ENCODE results near the gene GCK. TPM values are rescaled to one million over a fixed set of nuclear protein-coding genes. Genes with fewer than 3 reads are reported as not detected.
A peak's percentile ranks its signal among the peaks of the same experiment; 100 is the strongest.

The GCK gene
- polyA plus RNA-seq, 1 of the 3 experiments (the other 2 are of a cell fraction): 1.6 TPM

- TF ChIP-seq RAD21 (IDR thresholded peaks at IDR 0.05; ENCODE audit: low read length) (peak; percentile 61), CTCF (IDR thresholded peaks at IDR 0.05) (peak; percentile 50), SMC3 (IDR thresholded peaks at IDR 0.05; ENCODE audit: low read depth, low read length) (peak; percentile 63), GABPA (IDR thresholded peaks at IDR 0.05; ENCODE audit: low read depth) (no peak)
- WGBS (ENCODE audit: low lambda C conversion rate): 83% methylated on average over 12 of the region's 12 CpGs
Observed at GRCh38 chr7:44131173-44132029, 57.8 kb downstream of the GCK start.

GRCh38 chr7:44128721-44129582, 60.3 kb downstream of the GCK start:
- POLR2A ChIA-PET: no interaction called here
- Histone ChIP-seq H3F3A (replicated peaks; ENCODE audit: insufficient read depth) (peaks cover 8% of the 10 kb centered on the region), H3K9me2 (no peaks in the 10 kb centered on the region), H2AFZ (ENCODE audit: low read depth) (no peak overlapping the region), H3K27me3 (ENCODE audit: insufficient read depth) (no peaks in the 10 kb centered on the region), H3K9me3 (no peaks in the 10 kb centered on the region), H3K27ac (ENCODE audit: low read depth in 2 of 2, low read length in 1 of 2) (no peak overlapping the region), H3K4me2 (no peak overlapping the region), H3K9ac (no peak overlapping the region), H4K20me1 (ENCODE audit: insufficient read depth) (no peaks in the 10 kb centered on the region), H3K79me2 (ENCODE audit: insufficient read depth) (no peaks in the 10 kb centered on the region), H3K36me3 (replicated peaks in 1 of 2; ENCODE audit: control insufficient read depth in 1 of 2, insufficient read depth in 2 of 2, low read length in 1 of 2) (no peaks in the 10 kb centered on the region), H3K4me3 (ENCODE audit: low read depth in 2 of 2, low read length in 1 of 2) (no peak overlapping the region), H3K4me1 (ENCODE audit: control insufficient read depth in 1 of 2, insufficient read depth in 2 of 2, low read depth in 1 of 2, low read length in 1 of 2) (peaks cover 0 to 3% of the 10 kb centered on the region in 2 experiments; a peak in 1 of 4 replicates)
- WGBS (ENCODE audit: low lambda C conversion rate): 34% methylated on average over 5 of the region's 6 CpGs
- CTCF ChIA-PET: interaction anchor here (1.1 to 1.9 kb wide), 4 partner anchors 9 to 72 kb away, joined by 3 to 6 read pairs (median 3); partner anchors contain the start of gene YKT6
- no peak for TF ChIP-seq GATA2 (CRISPR knock-in tag; IDR thresholded peaks at IDR 0.05)
- no peak for TF ChIP-seq ELF1 (IDR thresholded peaks at IDR 0.05)
- no peak for TF ChIP-seq PBX3 (IDR thresholded peaks at IDR 0.05)
- no peak for TF ChIP-seq FOSL2 (IDR thresholded peaks at IDR 0.05; ENCODE audit: borderline replicate concordance, low read depth)
- no peak for TF ChIP-seq USF2 (IDR thresholded peaks at IDR 0.05; ENCODE audit: borderline replicate concordance, low read depth, low read length)
- TF ChIP-seq FOXM1 (IDR thresholded peaks at IDR 0.05; ENCODE audit: low read depth): no peak
- no peak for TF ChIP-seq MAX (IDR thresholded peaks at IDR 0.05; ENCODE audit: low read depth)
- no peak for TF ChIP-seq RFX5 (IDR thresholded peaks at IDR 0.05; ENCODE audit: low read length)
- TF ChIP-seq JUND (IDR thresholded peaks at IDR 0.05): no peak
- no peak for DNase-seq

More at GRCh38 chr7:44131173-44132029, 57.8 kb downstream of the GCK start:
- H3F3A ChIP-seq (replicated peaks; ENCODE audit: insufficient read depth): no peaks in the 10 kb centered on the region
- no peak overlapping the region for H3K4me3 ChIP-seq (ENCODE audit: low read depth in 2 of 2, low read length in 1 of 2)
- H3K4me1 ChIP-seq (ENCODE audit: control insufficient read depth in 1 of 2, insufficient read depth in 2 of 2, low read depth in 1 of 2, low read length in 1 of 2): no peaks in the 10 kb centered on the region; a peak in 1 of 4 replicates
- DNase-seq: peak; percentile 36
- no peaks in the 10 kb centered on the region for H3K9me3 ChIP-seq
- H3K27me3 ChIP-seq (ENCODE audit: insufficient read depth): no peaks in the 10 kb centered on the region
- POLR2A ChIA-PET: interaction anchor here (1.8 kb wide), 1 partner anchor 9 kb away, joined by 9 read pairs; the partner anchor contains the start of gene POLD2
- no peak overlapping the region for H3K27ac ChIP-seq (ENCODE audit: low read depth in 2 of 2, low read length in 1 of 2)
- H3K79me2 ChIP-seq (ENCODE audit: insufficient read depth): no peaks in the 10 kb centered on the region
- H3K4me2 ChIP-seq: no peak overlapping the region
- no peak overlapping the region for H2AFZ ChIP-seq (ENCODE audit: low read depth)
- CTCF ChIA-PET: interaction anchor here (0.6 to 2.3 kb wide), 13 partner anchors 9 to 331 kb away, joined by 3 to 11 read pairs (median 5); partner anchors contain the start of genes GCK, MYL7 and YKT6
- no peak overlapping the region for H3K9ac ChIP-seq
- H3K9me2 ChIP-seq: no peaks in the 10 kb centered on the region
- H3K36me3 ChIP-seq (replicated peaks in 1 of 2; ENCODE audit: control insufficient read depth in 1 of 2, insufficient read depth in 2 of 2, low read length in 1 of 2): no peaks in the 10 kb centered on the region
- no peaks in the 10 kb centered on the region for H4K20me1 ChIP-seq (ENCODE audit: insufficient read depth)

Measured in SK-N-SH (cell line).